ENCODE data around the gene PSRC1.

The PSRC1 gene

GRCh38 chr1:109279615-109280278 lies 3.2 kb downstream of the PSRC1 start:
- CTCF ChIA-PET: interaction anchor here (4.6 kb wide), 1 partner anchor 120 kb away, joined by 47 read pairs; the partner anchor contains the start of gene SORT1
- POLR2A ChIA-PET: interaction anchor here (4.3 kb wide), 1 partner anchor 118 kb away, joined by 28 read pairs; the partner anchor contains the start of gene SORT1
- no peak for TF ChIP-seq FOXK2 (IDR thresholded peaks at IDR 0.05)
- no peak for TF ChIP-seq L3MBTL2 (conservative IDR thresholded peaks at IDR 0.05)
- TF ChIP-seq SUZ12 (IDR thresholded peaks at IDR 0.05): no peak
- no peak for TF ChIP-seq LEF1 (IDR thresholded peaks at IDR 0.05; ENCODE audit: borderline replicate concordance)
- no peak for TF ChIP-seq TARDBP (IDR thresholded peaks at IDR 0.05)
- TF ChIP-seq NFRKB (IDR thresholded peaks at IDR 0.05): no peak
- no peak for TF ChIP-seq CTBP1 (IDR thresholded peaks at IDR 0.05; ENCODE audit: borderline replicate concordance)
- no peak for TF ChIP-seq BHLHE40 (IDR thresholded peaks at IDR 0.05; ENCODE audit: borderline replicate concordance)
- TF ChIP-seq SP1 (IDR thresholded peaks at IDR 0.05): no peak
- TF ChIP-seq FOXA1 (IDR thresholded peaks at IDR 0.05): no peak
- DNase-seq (ENCODE audit: extremely low spot score): no peak

- ChIA-PET CTCF (interaction anchor here (0.5 to 4.6 kb wide), 13 partner anchors 18 to 1190 kb away, joined by 3 to 47 read pairs (median 4); partner anchors contain the start of genes PSMA5 and SORT1), POLR2A (interaction anchor here (0.9 to 4.3 kb wide), 4 partner anchors 16 to 123 kb away, joined by 3 to 28 read pairs (median 4); partner anchors contain the start of gene SORT1)
- TF ChIP-seq FOXM1 (IDR thresholded peaks at IDR 0.05; ENCODE audit: borderline replicate concordance): no peak
- TF ChIP-seq HDGF (IDR thresholded peaks at IDR 0.05; ENCODE audit: borderline replicate concordance): peak; percentile 95
- peak; percentile 90 for DNase-seq (ENCODE audit: extremely low spot score)
These were observed 5.3 kb downstream of the PSRC1 start for GRCh38 chr1:109277434-109278204.

- TF ChIP-seq ELF4 (IDR thresholded peaks at IDR 0.05): no peak
- no peak for TF ChIP-seq HDGF (IDR thresholded peaks at IDR 0.05; ENCODE audit: borderline replicate concordance)
- no peak for TF ChIP-seq TARDBP (IDR thresholded peaks at IDR 0.05)
- no peak for TF ChIP-seq NFRKB (IDR thresholded peaks at IDR 0.05)
- no peak for TF ChIP-seq L3MBTL2 (conservative IDR thresholded peaks at IDR 0.05)
- no peak for TF ChIP-seq SP1 (IDR thresholded peaks at IDR 0.05)
These were observed 7.1 kb downstream of the PSRC1 start for GRCh38 chr1:109275706-109276345.

DNA sequence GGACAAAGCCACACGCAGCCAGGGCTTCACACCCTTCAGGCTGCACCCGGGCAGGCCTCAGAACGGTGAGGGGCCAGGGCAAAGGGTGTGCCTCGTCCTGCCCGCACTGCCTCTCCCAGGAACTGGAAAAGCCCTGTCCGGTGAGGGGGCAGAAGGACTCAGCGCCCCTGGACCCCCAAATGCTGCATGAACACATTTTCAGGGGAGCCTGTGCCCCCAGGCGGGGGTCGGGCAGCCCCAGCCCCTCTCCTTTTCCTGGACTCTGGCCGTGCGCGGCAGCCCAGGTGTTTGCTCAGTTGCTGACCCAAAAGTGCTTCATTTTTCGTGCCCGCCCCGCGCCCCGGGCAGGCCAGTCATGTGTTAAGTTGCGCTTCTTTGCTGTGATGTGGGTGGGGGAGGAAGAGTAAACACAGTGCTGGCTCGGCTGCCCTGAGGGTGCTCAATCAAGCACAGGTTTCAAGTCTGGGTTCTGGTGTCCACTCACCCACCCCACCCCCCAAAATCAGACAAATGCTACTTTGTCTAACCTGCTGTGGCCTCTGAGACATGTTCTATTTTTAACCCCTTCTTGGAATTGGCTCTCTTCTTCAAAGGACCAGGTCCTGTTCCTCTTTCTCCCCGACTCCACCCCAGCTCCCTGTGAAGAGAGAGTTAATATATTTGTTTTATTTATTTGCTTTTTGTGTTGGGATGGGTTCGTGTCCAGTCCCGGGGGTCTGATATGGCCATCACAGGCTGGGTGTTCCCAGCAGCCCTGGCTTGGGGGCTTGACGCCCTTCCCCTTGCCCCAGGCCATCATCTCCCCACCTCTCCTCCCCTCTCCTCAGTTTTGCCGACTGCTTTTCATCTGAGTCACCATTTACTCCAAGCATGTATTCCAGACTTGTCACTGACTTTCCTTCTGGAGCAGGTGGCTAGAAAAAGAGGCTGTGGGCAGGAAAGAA lies 8.1 kb downstream of the PSRC1 start:
- DNase-seq (ENCODE audit: extremely low spot score): no peak
- ChIA-PET POLR2A (no interaction called here), CTCF (no interaction called here)
- no peak for TF ChIP-seq ELF4 (IDR thresholded peaks at IDR 0.05)
- TF ChIP-seq BHLHE40 (IDR thresholded peaks at IDR 0.05; ENCODE audit: borderline replicate concordance): no peak

More at GRCh38 chr1:109275706-109276345, 7.1 kb downstream of the PSRC1 start:
- CTCF ChIA-PET: interaction anchor here (1.2 to 4.6 kb wide), 4 partner anchors 21 to 364 kb away, joined by 3 to 47 read pairs (median 5); partner anchors contain the start of gene SORT1
- POLR2A ChIA-PET: interaction anchor here (0.8 kb wide), 1 partner anchor 215 kb away, joined by 3 read pairs; no protein-coding TSS in a partner anchor
- DNase-seq (ENCODE audit: extremely low spot score): no peak

GRCh38 chr1:109273570-109274288 lies 9.2 kb downstream of the PSRC1 start:
- CTCF ChIA-PET: no interaction called here
- DNase-seq (ENCODE audit: extremely low spot score): no peak
- POLR2A ChIA-PET: no interaction called here
- TF ChIP-seq ARNT (IDR thresholded peaks at IDR 0.05) (no peak), CTBP1 (IDR thresholded peaks at IDR 0.05; ENCODE audit: borderline replicate concordance) (no peak), FOXK2 (IDR thresholded peaks at IDR 0.05) (no peak), PKNOX1 (IDR thresholded peaks at IDR 0.05) (no peak), HDGF (IDR thresholded peaks at IDR 0.05; ENCODE audit: borderline replicate concordance) (no peak), ZNF384 (IDR thresholded peaks at IDR 0.05) (no peak), ELF4 (IDR thresholded peaks at IDR 0.05) (no peak), FOXM1 (IDR thresholded peaks at IDR 0.05; ENCODE audit: borderline replicate concordance) (no peak), NFRKB (IDR thresholded peaks at IDR 0.05) (no peak), LEF1 (IDR thresholded peaks at IDR 0.05; ENCODE audit: borderline replicate concordance) (no peak), L3MBTL2 (conservative IDR thresholded peaks at IDR 0.05) (no peak)

DNA sequence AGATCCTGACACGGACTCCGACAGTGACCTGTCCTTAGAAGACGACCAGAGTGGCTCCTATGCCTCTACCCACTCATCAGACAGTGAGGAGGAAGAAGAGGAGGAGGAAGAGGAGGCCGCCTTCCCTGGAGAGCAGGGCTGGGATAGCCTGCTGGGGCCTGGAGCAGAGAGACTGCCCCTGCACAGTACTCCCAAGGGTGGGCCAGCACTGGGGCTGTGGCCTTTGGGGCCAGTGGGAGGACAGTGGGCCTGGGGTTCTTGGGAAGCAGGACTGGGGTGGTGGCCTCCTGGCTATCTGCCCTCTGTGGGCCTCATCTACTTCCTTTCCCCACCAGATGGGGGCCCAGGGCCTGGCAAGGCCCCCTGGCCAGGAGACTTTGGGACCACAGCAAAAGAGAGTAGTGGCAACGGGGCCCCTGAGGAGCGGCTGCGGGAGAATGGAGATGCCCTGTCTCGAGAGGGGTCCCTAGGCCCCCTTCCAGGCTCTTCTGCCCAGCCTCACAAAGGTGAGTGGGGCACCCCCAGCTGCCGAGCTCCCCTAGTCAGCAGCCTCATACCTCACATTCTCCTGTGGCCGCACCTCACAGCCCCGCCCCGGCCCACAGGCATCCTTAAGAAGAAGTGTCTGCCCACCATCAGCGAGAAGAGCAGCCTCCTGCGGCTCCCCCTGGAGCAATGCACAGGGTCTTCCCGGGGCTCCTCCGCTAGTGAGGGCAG lies 10.0 kb downstream of the PSRC1 start:
- no peak for DNase-seq (ENCODE audit: extremely low spot score)
- TF ChIP-seq PKNOX1 (IDR thresholded peaks at IDR 0.05) (no peak), ELF4 (IDR thresholded peaks at IDR 0.05) (no peak), SUZ12 (IDR thresholded peaks at IDR 0.05) (no peak), TARDBP (IDR thresholded peaks at IDR 0.05) (no peak), NFRKB (IDR thresholded peaks at IDR 0.05) (no peak), FOXK2 (IDR thresholded peaks at IDR 0.05) (no peak), BHLHE40 (IDR thresholded peaks at IDR 0.05; ENCODE audit: borderline replicate concordance) (no peak), CTBP1 (IDR thresholded peaks at IDR 0.05; ENCODE audit: borderline replicate concordance) (no peak), ZNF384 (IDR thresholded peaks at IDR 0.05) (no peak), LEF1 (IDR thresholded peaks at IDR 0.05; ENCODE audit: borderline replicate concordance) (no peak), SP1 (IDR thresholded peaks at IDR 0.05) (no peak), ARNT (IDR thresholded peaks at IDR 0.05) (no peak), FOXM1 (IDR thresholded peaks at IDR 0.05; ENCODE audit: borderline replicate concordance) (no peak), L3MBTL2 (conservative IDR thresholded peaks at IDR 0.05) (no peak), HDGF (IDR thresholded peaks at IDR 0.05; ENCODE audit: borderline replicate concordance) (no peak), FOXA1 (IDR thresholded peaks at IDR 0.05) (no peak)
- POLR2A ChIA-PET: no interaction called here
- CTCF ChIA-PET: no interaction called here

All from HEK293T (cell line).